WTC11 (cell line): Measurements from ENCODE around the gene LDAH. TPM values are rescaled to one million over a fixed set of nuclear protein-coding genes. Genes with fewer than 3 reads are reported as not detected.

Experiments used
- ATAC-seq: fragments of 200-7000 bp; cut with Tn5 transposase; 2 replicates; pipeline ENCODE4 v1.10.0; 2021; ENCODE audit warnings: mild to moderate bottlenecking, moderate library complexity
- CTCF ChIA-PET: fragments of 300-600 bp; sonication (Branson Sonifier 250); formaldehyde crosslinking; loops from one replicate; lab custom pipeline; 2021; ENCODE audit warnings: antibody characterized with exemption; lab: Charles Lee
- POLR2A ChIA-PET: fragments of 350-600 bp; sonication (Branson Sonifier 250); formaldehyde crosslinking; loops from one replicate; lab custom pipeline; 2021; ENCODE audit warnings: antibody characterized with exemption; lab: Charles Lee
- DNase-seq: peaks from one replicate; pipeline ENCODE4 v3.0.0; 2021; ENCODE audit warnings: low spot score
- H3K27ac Mint-ChIP-seq: 2 replicates; pipeline ENCODE4 v1.8.0; 2021; ENCODE audit warnings: mixed read lengths
- H3K27me3 Mint-ChIP-seq: 2 replicates; pipeline ENCODE4 v1.8.0; 2021; ENCODE audit warnings: low read depth, mild to moderate bottlenecking, moderate library complexity, mixed read lengths
- H3K36me3 Mint-ChIP-seq: 2 replicates; pipeline ENCODE4 v1.8.0; 2021; ENCODE audit warnings: mixed read lengths
- H3K4me1 Mint-ChIP-seq: 2 replicates; pipeline ENCODE4 v1.8.0; 2022; ENCODE audit warnings: mixed read lengths
- H3K4me3 Mint-ChIP-seq: 2 replicates; pipeline ENCODE4 v1.8.0; 2021; ENCODE audit warnings: mild to moderate bottlenecking, moderate library complexity, mixed read lengths
- H3K9me3 Mint-ChIP-seq: 2 replicates; pipeline ENCODE4 v1.8.0; 2021; ENCODE audit warnings: mixed read lengths
- ATF6 ChIP-seq: sonication (generic); formaldehyde crosslinking; IDR thresholded peaks from 2 replicates; pipeline ENCODE4 v1.8.1; 2023; ENCODE audit warnings: mild to moderate bottlenecking, missing genetic modification reagents
- E2F5 ChIP-seq: sonication (generic); formaldehyde crosslinking; IDR thresholded peaks from 2 replicates; pipeline ENCODE4 v1.8.1; 2022; ENCODE audit warnings: mild to moderate bottlenecking, moderate library complexity, missing genetic modification reagents
- FOXP1 ChIP-seq: sonication (generic); formaldehyde crosslinking; IDR thresholded peaks from 2 replicates; pipeline ENCODE4 v1.8.0; 2022; ENCODE audit warnings: missing genetic modification reagents, mild to moderate bottlenecking, moderate library complexity, borderline replicate concordance
- HMGXB4 ChIP-seq: sonication (generic); formaldehyde crosslinking; IDR thresholded peaks from 2 replicates; pipeline ENCODE4 v1.8.1; 2023; ENCODE audit warnings: mild to moderate bottlenecking, moderate library complexity, missing genetic modification reagents
- NFYB ChIP-seq: sonication (generic); formaldehyde crosslinking; conservative IDR thresholded peaks from 2 replicates; pipeline ENCODE4 v1.8.0; 2022; ENCODE audit warnings: low read depth, missing genetic modification reagents
- OVOL2 ChIP-seq: fragments of 250-450 bp; sonication (Bioruptor Pico); IDR thresholded peaks from 2 replicates; pipeline ENCODE4 v1.9.0; 2021; ENCODE audit warnings: mild to moderate bottlenecking, borderline replicate concordance
- PRRX2 ChIP-seq: fragments of 250-450 bp; sonication (Bioruptor Pico); IDR thresholded peaks from 2 replicates; pipeline ENCODE4 v1.8.0; 2021; ENCODE audit warnings: mild to moderate bottlenecking
- SP1 ChIP-seq: sonication (generic); formaldehyde crosslinking; conservative IDR thresholded peaks from 2 replicates; pipeline ENCODE4 v1.8.1; 2022; ENCODE audit warnings: missing genetic modification reagents
- TCF7 ChIP-seq: sonication (generic); formaldehyde crosslinking; IDR thresholded peaks from 2 replicates; pipeline ENCODE4 v1.8.0; 2022; ENCODE audit warnings: mild to moderate bottlenecking, low read depth, missing genetic modification reagents, moderate library complexity
- TEAD4 ChIP-seq: sonication (generic); formaldehyde crosslinking; IDR thresholded peaks from 2 replicates; pipeline ENCODE4 v1.8.0; 2022; ENCODE audit warnings: mild to moderate bottlenecking, missing genetic modification reagents
- USF2 ChIP-seq: sonication (generic); formaldehyde crosslinking; IDR thresholded peaks from 2 replicates; pipeline ENCODE4 v1.8.1; 2023; ENCODE audit warnings: mild to moderate bottlenecking, missing genetic modification reagents, moderate library complexity
- total RNA-seq: library from RNA; stranded (reverse); gene quantifications from 3 replicates; pipeline ENCODE4 v1.2.3, GENCODE V29; 2021
- TF ChIP-seq, protein P1 (sequence below): fragments of 250-450 bp; sonication (Bioruptor Pico); IDR thresholded peaks from 2 replicates; pipeline ENCODE4 v1.9.0; 2021; ENCODE audit warnings: moderate library complexity, mild to moderate bottlenecking, inconsistent platforms, borderline replicate concordance
- TF ChIP-seq, protein P2 (sequence below): fragments of 250-450 bp; sonication (Bioruptor Pico); conservative IDR thresholded peaks from 2 replicates; pipeline ENCODE4 v1.9.0; 2021; ENCODE audit warnings: mild to moderate bottlenecking
- TF ChIP-seq, protein P3 (sequence below): sonication (generic); formaldehyde crosslinking; IDR thresholded peaks from 2 replicates; pipeline ENCODE4 v1.8.1; 2022; ENCODE audit warnings: missing genetic modification reagents, borderline replicate concordance
- TF ChIP-seq, protein P4 (sequence below): sonication (generic); formaldehyde crosslinking; IDR thresholded peaks from 2 replicates; pipeline ENCODE4 v1.8.1; 2022; ENCODE audit warnings: low read depth, missing genetic modification reagents, borderline replicate concordance

The LDAH gene
- total RNA-seq, 1 experiment from 2014 or later: 20.5 TPM

DNA sequence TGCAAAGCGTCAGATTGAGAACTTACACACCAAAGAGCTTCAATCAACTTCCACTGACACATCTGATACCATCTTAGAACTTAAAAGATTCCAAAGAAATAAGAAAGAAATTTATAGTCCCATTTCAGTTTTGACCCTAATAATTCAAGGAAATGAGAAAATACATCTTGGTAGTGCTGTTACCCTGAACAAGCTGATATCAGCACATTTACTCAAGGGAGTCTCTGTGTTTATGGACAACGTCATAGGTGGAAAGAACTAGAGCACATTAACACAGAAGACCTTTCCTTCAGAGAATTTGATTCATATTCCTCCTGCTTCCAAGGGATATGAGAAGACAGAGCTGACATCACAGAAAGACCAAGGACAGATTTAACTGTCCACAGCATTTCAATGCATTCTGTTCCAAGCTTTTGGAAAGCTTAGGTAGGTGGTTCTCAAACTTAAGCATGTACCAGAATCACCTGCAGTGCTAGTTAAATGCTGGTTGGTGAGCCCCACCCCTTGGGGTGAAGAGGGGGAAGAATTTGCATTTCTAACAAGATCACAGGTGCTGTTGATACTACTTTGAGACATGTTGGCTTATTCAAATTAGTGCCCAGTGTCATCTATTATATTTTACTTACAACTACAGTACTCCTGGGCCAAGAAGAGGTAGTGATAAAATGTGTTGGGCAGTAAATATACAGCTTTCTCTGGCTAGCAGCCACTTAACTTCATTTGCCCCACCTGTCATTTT lies 59.8 kb downstream of the LDAH start:
- ATAC-seq (no peak; the same call in 1 of the 2 replicates), DNase-seq (no peak)
- ChIA-PET POLR2A (no interaction called here), CTCF (interaction anchor here (0.6 to 2.3 kb wide), 3 partner anchors 18 to 879 kb away, joined by 3 to 8 read pairs (median 6); no protein-coding TSS in a partner anchor)
- Mint-ChIP-seq H3K4me3 (no peak overlapping the region), H3K4me1 (peaks cover 7% of the 10 kb centered on the region), H3K36me3 (peaks cover 16% of the 10 kb centered on the region), H3K27me3 (no peaks in the 10 kb centered on the region), H3K27ac (no peak overlapping the region), H3K9me3 (peaks cover 12% of the 10 kb centered on the region)
- TF ChIP-seq ATF6 (CRISPR knock-in tag) (no peak), FOXP1 (no peak), OVOL2 (no peak)

DNA sequence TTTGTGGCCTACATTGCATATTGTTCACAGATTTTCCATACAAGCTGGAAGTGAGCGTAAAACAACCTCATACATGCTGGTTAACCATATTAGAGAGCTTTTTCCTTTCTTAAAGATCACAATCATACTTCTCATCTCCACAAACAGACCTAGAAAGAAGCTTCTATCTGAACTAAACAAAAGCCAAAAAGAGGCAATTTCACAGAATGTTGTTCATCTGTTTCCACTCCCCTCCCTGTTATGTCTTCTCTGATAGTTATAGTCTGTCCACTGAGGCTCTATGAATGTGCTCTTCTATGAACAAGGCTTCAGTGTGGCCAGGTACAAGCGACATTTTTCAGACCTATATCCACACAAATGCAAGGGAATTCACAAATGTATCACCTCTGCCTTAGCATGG lies 63.4 kb downstream of the LDAH start:
- POLR2A ChIA-PET: no interaction called here
- peaks cover 25% of the 10 kb centered on the region for H3K9me3 Mint-ChIP-seq
- H3K4me3 Mint-ChIP-seq: no peak overlapping the region
- H3K27ac Mint-ChIP-seq: no peak overlapping the region
- peaks cover 7% of the 10 kb centered on the region for H3K4me1 Mint-ChIP-seq
- H3K27me3 Mint-ChIP-seq: no peaks in the 10 kb centered on the region
- ATAC-seq (no peak), DNase-seq (no peak)
- TF ChIP-seq, protein P1, sequence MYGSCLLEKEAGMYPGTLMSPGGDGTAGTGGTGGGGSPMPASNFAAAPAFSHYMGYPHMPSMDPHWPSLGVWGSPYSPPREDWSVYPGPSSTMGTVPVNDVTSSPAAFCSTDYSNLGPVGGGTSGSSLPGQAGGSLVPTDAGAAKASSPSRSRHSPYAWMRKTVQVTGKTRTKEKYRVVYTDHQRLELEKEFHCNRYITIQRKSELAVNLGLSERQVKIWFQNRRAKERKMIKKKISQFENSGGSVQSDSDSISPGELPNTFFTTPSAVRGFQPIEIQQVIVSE: no peak
- TF ChIP-seq, protein P2, sequence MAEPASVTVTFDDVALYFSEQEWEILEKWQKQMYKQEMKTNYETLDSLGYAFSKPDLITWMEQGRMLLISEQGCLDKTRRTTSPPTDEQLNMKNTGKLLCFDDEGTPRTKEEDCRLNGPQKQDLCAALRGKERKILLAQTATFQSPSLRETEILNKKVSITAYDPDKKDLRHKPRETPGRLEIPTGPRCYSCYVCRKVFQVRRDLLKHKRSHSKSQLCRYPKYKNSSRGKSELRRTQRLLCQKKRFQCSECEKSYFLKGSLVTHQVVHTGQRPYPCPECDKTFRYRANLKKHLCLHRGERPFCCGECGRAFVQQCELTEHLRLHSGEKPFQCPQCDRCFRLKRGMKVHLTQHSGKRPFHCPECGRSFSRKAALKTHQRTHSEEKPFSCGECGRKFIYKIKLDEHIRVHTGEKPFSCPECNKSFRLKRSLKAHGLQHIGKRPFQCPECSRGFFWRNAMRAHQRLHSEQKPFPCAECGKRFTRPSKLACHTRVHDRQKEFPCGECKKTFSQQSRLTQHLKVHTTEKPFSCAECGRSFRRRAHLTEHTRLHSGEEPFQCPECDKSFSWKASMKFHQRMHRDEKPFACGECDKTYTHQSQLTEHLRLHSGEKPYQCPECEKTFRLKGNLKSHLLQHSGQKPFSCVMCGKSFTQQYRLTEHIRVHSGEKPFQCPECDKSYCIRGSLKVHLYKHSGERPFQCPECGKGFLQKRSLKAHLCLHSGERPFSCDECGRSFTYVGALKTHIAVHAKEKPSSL: no peak
- TF ChIP-seq NFYB (CRISPR knock-in tag) (no peak), PRRX2 (no peak), SP1 (CRISPR knock-in tag) (no peak), FOXP1 (no peak)
- TF ChIP-seq, protein P3, sequence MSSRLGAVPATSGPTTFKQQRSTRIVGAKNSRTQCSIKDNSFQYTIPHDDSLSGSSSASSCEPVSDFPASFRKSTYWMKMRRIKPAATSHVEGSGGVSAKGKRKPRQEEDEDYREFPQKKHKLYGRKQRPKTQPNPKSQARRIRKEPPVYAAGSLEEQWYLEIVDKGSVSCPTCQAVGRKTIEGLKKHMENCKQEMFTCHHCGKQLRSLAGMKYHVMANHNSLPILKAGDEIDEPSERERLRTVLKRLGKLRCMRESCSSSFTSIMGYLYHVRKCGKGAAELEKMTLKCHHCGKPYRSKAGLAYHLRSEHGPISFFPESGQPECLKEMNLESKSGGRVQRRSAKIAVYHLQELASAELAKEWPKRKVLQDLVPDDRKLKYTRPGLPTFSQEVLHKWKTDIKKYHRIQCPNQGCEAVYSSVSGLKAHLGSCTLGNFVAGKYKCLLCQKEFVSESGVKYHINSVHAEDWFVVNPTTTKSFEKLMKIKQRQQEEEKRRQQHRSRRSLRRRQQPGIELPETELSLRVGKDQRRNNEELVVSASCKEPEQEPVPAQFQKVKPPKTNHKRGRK (CRISPR knock-in tag): no peak
- CTCF ChIA-PET: interaction anchor here (1.6 to 1.8 kb wide), 2 partner anchors 22 to 98 kb away, joined by 4 to 7 read pairs; no protein-coding TSS in a partner anchor
- peaks cover 23% of the 10 kb centered on the region for H3K36me3 Mint-ChIP-seq

DNA sequence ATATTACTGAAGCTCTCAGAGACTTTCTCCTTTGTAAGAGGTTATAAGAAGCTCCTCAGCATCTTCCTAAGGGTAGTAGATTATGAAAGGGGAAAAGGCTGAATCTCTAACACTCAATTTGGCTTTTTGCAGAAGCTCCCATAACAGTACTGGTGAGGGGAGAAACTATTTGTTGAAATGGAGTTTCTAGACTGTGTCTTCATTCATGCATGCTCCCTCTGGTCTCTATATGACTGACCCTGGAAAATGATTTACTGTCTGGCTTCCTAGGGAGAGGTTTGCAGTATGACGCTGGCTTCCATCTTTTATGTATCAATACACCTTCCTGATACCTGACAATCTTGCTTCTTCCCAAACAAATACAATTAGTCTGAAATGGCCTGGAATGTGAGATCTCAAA lies 63.9 kb downstream of the LDAH start:
- Mint-ChIP-seq H3K9me3 (peaks cover 25% of the 10 kb centered on the region), H3K27me3 (no peaks in the 10 kb centered on the region), H3K4me1 (peaks cover 7% of the 10 kb centered on the region), H3K36me3 (peaks cover 23% of the 10 kb centered on the region), H3K4me3 (no peak overlapping the region), H3K27ac (no peak overlapping the region)
- ChIA-PET CTCF (interaction anchor here (1.6 to 1.8 kb wide), 2 partner anchors 22 to 97 kb away, joined by 4 to 7 read pairs; no protein-coding TSS in a partner anchor), POLR2A (no interaction called here)
- DNase-seq (no peak), ATAC-seq (no peak)
- TF ChIP-seq E2F5 (CRISPR knock-in tag) (no peak), USF2 (CRISPR knock-in tag) (no peak), HMGXB4 (CRISPR knock-in tag) (no peak), TCF7 (no peak), TEAD4 (no peak)
- TF ChIP-seq, protein P4, sequence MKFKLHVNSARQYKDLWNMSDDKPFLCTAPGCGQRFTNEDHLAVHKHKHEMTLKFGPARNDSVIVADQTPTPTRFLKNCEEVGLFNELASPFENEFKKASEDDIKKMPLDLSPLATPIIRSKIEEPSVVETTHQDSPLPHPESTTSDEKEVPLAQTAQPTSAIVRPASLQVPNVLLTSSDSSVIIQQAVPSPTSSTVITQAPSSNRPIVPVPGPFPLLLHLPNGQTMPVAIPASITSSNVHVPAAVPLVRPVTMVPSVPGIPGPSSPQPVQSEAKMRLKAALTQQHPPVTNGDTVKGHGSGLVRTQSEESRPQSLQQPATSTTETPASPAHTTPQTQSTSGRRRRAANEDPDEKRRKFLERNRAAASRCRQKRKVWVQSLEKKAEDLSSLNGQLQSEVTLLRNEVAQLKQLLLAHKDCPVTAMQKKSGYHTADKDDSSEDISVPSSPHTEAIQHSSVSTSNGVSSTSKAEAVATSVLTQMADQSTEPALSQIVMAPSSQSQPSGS (CRISPR knock-in tag): no peak
